Measurements from ENCODE around the gene NDUFA1. TPM values are rescaled to one million over a fixed set of nuclear protein-coding genes. Genes with fewer than 3 reads are reported as not detected.

The NDUFA1 gene
- total and polyA plus RNA-seq, 2 of the 13 experiments (the other 11 are each of a cell fraction or from before 2014, with no cell fraction given) = 150 to 167 TPM

DNA sequence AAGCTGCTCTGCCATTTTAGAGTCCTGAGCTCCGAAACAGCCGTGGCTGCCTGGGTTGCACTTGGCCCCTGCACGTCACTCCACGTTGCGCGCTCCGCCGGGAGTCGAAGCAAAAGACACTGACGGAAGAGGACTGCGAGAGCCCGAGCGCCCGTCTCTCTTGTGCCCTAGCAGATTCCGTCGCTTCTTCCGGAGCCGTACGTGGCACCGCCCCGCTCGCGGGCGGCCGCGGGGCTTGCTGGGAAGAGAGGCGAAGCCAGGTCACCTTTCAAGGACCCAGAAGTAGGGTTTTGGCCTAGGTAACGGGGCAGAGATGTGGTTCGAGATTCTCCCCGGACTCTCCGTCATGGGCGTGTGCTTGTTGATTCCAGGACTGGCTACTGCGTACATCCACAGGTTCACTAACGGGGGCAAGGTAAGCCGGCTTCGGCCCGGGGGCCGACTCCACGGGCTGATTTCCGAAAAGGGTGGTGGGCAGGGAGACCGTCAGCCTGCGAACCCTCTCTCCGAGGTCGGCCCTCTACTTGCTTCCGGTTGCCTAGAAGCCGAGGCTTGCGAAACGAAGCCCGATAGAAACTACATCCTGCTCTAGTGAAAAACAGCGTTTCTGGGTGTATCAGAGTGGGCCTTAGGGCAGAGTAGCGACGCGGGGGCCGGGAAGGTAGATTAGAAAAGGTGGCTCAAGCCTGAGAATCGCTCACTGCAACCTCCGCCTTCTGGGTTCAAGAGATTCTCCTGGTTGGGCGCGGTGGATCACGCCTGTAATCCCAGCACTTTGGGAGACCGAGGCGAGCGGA is at the start of gene NDUFA1, which contains the start of gene RNF113A (continued):
- TF ChIP-seq ERF (CRISPR knock-in tag; IDR thresholded peaks at IDR 0.05) (peak; percentile 48; the same call in 1 of the 2 replicates), TCF7L2 (IDR thresholded peaks at IDR 0.05; ENCODE audit: low read depth, low read length) (no peak), PITX1 (CRISPR knock-in tag; IDR thresholded peaks at IDR 0.05) (no peak), SRSF4 (IDR thresholded peaks at IDR 0.05; ENCODE audit: low read depth, low read length, poor library complexity, severe bottlenecking) (no peak), NFYB (CRISPR knock-in tag; IDR thresholded peaks at IDR 0.05) (peak; percentile 51), ZNF329 (CRISPR knock-in tag; IDR thresholded peaks at IDR 0.05; ENCODE audit: low read depth) (no peak), POLR2AphosphoS5 (IDR thresholded peaks at IDR 0.05; ENCODE audit: low read depth, low read length) (peak; percentile 85), ZNF629 (CRISPR knock-in tag; conservative IDR thresholded peaks at IDR 0.05) (0 out of 2 replicates have a peak, but pooled peaks have one; percentile 12), SMAD1 (CRISPR knock-in tag; IDR thresholded peaks at IDR 0.05; ENCODE audit: borderline replicate concordance, low read depth) (0 out of 2 replicates have a peak, but pooled peaks have one; percentile 75), GFI1 (CRISPR knock-in tag; IDR thresholded peaks at IDR 0.05; ENCODE audit: borderline replicate concordance) (no peak), POGK (CRISPR knock-in tag; conservative IDR thresholded peaks at IDR 0.05) (peak; percentile 48; the same call in 1 of the 2 replicates), MTF1 (CRISPR knock-in tag; IDR thresholded peaks at IDR 0.05) (peak; percentile 75; the same call in 1 of the 2 replicates), STAT6 (CRISPR knock-in tag; IDR thresholded peaks at IDR 0.05; ENCODE audit: borderline replicate concordance) (no peak), ZBTB21 (CRISPR knock-in tag; IDR thresholded peaks at IDR 0.05) (0 out of 2 replicates have a peak, but pooled peaks have one; percentile 37), ZNF138 (CRISPR knock-in tag; IDR thresholded peaks at IDR 0.05; ENCODE audit: low read depth) (no peak), TGIF2 (CRISPR knock-in tag; IDR thresholded peaks at IDR 0.05) (no peak), TBP (CRISPR knock-in tag; IDR thresholded peaks at IDR 0.05) (no peak), ZBTB20 (CRISPR knock-in tag; IDR thresholded peaks at IDR 0.05; ENCODE audit: borderline replicate concordance, low read depth) (no peak), ZNF720 (CRISPR knock-in tag; IDR thresholded peaks at IDR 0.05) (no peak), ZNF335 (CRISPR knock-in tag; IDR thresholded peaks at IDR 0.05) (0 out of 2 replicates have a peak, but pooled peaks have one; percentile 21), ZNF441 (CRISPR knock-in tag; IDR thresholded peaks at IDR 0.05; ENCODE audit: borderline replicate concordance) (peak; percentile 23; the same call in 1 of the 2 replicates), ZNF841 (CRISPR knock-in tag; IDR thresholded peaks at IDR 0.05; ENCODE audit: borderline replicate concordance) (no peak)
- TF ChIP-seq, protein P1, sequence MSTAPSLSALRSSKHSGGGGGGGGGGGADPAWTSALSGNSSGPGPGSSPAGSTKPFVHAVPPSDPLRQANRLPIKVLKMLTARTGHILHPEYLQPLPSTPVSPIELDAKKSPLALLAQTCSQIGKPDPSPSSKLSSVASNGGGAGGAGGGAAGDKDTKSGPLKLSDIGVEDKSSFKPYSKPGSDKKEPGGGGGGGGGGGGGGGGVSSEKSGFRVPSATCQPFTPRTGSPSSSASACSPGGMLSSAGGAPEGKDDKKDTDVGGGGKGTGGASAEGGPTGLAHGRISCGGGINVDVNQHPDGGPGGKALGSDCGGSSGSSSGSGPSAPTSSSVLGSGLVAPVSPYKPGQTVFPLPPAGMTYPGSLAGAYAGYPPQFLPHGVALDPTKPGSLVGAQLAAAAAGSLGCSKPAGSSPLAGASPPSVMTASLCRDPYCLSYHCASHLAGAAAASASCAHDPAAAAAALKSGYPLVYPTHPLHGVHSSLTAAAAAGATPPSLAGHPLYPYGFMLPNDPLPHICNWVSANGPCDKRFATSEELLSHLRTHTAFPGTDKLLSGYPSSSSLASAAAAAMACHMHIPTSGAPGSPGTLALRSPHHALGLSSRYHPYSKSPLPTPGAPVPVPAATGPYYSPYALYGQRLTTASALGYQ (CRISPR knock-in tag; IDR thresholded peaks at IDR 0.05) = 0 out of 2 replicates have a peak, but pooled peaks have one; percentile 42

Data from HepG2 (cell line).